ENCODE results near the gene MYF6. TPM values are rescaled to one million over a fixed set of nuclear protein-coding genes. Genes with fewer than 3 reads are reported as not detected.

MYF6 gene
- total and polyA plus RNA-seq, 9 of the 15 experiments (the other 6 are each of a cell fraction or from before 2014, with no cell fraction given) = not detected

GRCh38 chr12:80697270-80697887, 10.1 kb upstream of the MYF6 start (continued):
- no peak for TF ChIP-seq USF1 (CRISPR knock-in tag; IDR thresholded peaks at IDR 0.05)
- no peak for TF ChIP-seq EZH2 (IDR thresholded peaks at IDR 0.05; ENCODE audit: borderline replicate concordance, low read depth, low read length)
- no peak for TF ChIP-seq CTCF (IDR thresholded peaks at IDR 0.05 in 2 of 3, conservative IDR thresholded peaks at IDR 0.05 in 1 of 3; ENCODE audit: insufficient read depth in 2 of 3, low read depth in 1 of 3, low read length in 3 of 3)
- no peak for TF ChIP-seq STAT5A (IDR thresholded peaks at IDR 0.05; ENCODE audit: borderline replicate concordance, low read length)
- TF ChIP-seq GTF3C2 (IDR thresholded peaks at IDR 0.05; ENCODE audit: borderline replicate concordance, extremely low read depth, insufficient read length) = no peak
